GM21526 (cell line): ENCODE data around the gene ARSD.
"Not testable (repeated sequence)": the region's sequence is repeated elsewhere in the genome, so short reads cannot be mapped to it uniquely, and the experiment has no call there.

Source experiments
- ATAC-seq: cut with Tn5 transposase; IDR thresholded peaks from one replicate; pipeline ENCODE4 v1.9.1; 2021; ENCODE audit warnings: moderate library complexity; ENCODE audit not compliant: unreplicated experiment, low FRiP score

The ARSD gene

GRCh38 chrX:2897690-2898623, 31.2 kb downstream of the ARSD start:
- not testable (repeated sequence) for ATAC-seq

GRCh38 chrX:2897311-2897689, 31.8 kb downstream of the ARSD start:
- no peak for ATAC-seq

- ATAC-seq, result no peak
Measured at GRCh38 chrX:2894885-2895292, 34.2 kb downstream of the ARSD start.

- no peak for ATAC-seq
Measured at GRCh38 chrX:2892816-2893215, 36.3 kb downstream of the ARSD start.

GRCh38 chrX:2890536-2891460, 38.3 kb downstream of the ARSD start:
- ATAC-seq, result not testable (repeated sequence)

- ATAC-seq, result not testable (repeated sequence)
Measured at GRCh38 chrX:2889706-2890490, 39.2 kb downstream of the ARSD start.

GRCh38 chrX:2889045-2889605, 40.0 kb downstream of the ARSD start:
- ATAC-seq, result no peak

GRCh38 chrX:2888309-2888708, 40.8 kb downstream of the ARSD start:
- no peak for ATAC-seq

GRCh38 chrX:2883770-2884169, 45.4 kb downstream of the ARSD start:
- no peak for ATAC-seq

- no peak for ATAC-seq
Measured at GRCh38 chrX:2879670-2880069, 49.5 kb downstream of the ARSD start.

- no peak for ATAC-seq
Measured at GRCh38 chrX:2878563-2878962, 50.6 kb downstream of the ARSD start.

- no peak for ATAC-seq
Measured at GRCh38 chrX:2875798-2876399, 53.2 kb downstream of the ARSD start.

GRCh38 chrX:2875136-2875481, 54.0 kb downstream of the ARSD start:
- no peak for ATAC-seq

- no peak for ATAC-seq
Measured at GRCh38 chrX:2874222-2875135, 54.7 kb downstream of the ARSD start.

GRCh38 chrX:2872671-2873277, 56.4 kb downstream of the ARSD start:
- ATAC-seq, result no peak

- ATAC-seq, result no peak
Measured at GRCh38 chrX:2871831-2872230, 57.3 kb downstream of the ARSD start.

- no peak for ATAC-seq
Measured at GRCh38 chrX:2870650-2871049, 58.5 kb downstream of the ARSD start.

- no peak for ATAC-seq
Measured at GRCh38 chrX:2867206-2867605, 61.9 kb downstream of the ARSD start.
